Type B pancreatic cell (in vitro differentiated cells): ENCODE results near the gene C19orf38. TPM values are rescaled to one million over a fixed set of nuclear protein-coding genes. Genes with fewer than 3 reads are reported as not detected.

Source experiments
- DNase-seq: peaks from one replicate; pipeline ENCODE4 v3.0.0; 2021; ENCODE audit warnings: mixed read lengths; ENCODE audit not compliant: unreplicated experiment; ENCODE audit errors: extremely low spot score
- H3K27ac Mint-ChIP-seq: 2 replicates; pipeline ENCODE4 v1.8.0; 2021; ENCODE audit warnings: mild to moderate bottlenecking, mixed read lengths
- H3K27me3 Mint-ChIP-seq: 2 replicates; pipeline ENCODE4 v1.8.0; 2021; ENCODE audit warnings: mixed read lengths
- H3K36me3 Mint-ChIP-seq: 2 replicates; pipeline ENCODE4 v1.8.0; 2021; ENCODE audit warnings: mixed read lengths
- H3K4me1 Mint-ChIP-seq: one replicate; pipeline ENCODE4 v1.8.0; 2021; ENCODE audit warnings: mixed read lengths; ENCODE audit not compliant: unreplicated experiment
- H3K4me3 Mint-ChIP-seq: 2 replicates; pipeline ENCODE4 v1.8.0; 2021; ENCODE audit warnings: mild to moderate bottlenecking, mixed read lengths
- H3K9me3 Mint-ChIP-seq: 2 replicates; pipeline ENCODE4 v1.8.0; 2021; ENCODE audit warnings: mixed read lengths
- total RNA-seq: library from RNA; stranded (reverse); gene quantifications from 2 replicates; pipeline ENCODE4 v1.2.1, GENCODE V29; 2021; ENCODE audit warnings: low replicate concordance
- TF ChIP-seq, protein P1 (sequence below): fragments of 200-600 bp; sonication (generic); conservative IDR thresholded peaks from 2 replicates; pipeline ENCODE4 v1.5.0; 2021; ENCODE audit warnings: antibody characterized with exemption, mild to moderate bottlenecking

The C19orf38 gene
- total RNA-seq, 1 donor from 2014 or later, result 1.1 TPM

DNA sequence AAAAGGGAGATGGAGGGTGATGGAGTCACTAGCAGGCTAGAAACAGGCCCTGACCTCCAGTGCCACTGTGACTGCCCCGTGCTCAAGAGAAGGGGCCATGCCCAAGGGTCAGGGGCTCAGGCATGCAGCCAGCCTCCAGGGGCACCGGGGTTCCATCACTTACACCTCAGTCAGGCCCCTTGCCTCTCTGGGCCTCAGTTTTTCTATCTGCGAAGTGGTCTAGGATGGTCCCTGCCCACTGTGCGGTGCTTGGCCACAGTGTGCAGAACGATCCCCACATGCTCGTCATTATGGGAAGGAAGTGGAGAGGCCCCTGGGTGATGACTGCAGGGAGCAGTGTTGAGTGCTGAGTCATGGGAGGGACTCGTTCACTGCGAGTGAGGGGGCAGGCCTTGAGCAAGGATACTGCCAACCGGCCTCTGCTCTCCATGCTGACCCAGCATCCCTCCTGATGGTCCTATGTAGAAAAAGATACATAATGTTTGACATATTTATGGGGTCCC is 35.3 kb upstream of the C19orf38 start:
- H3K9me3 Mint-ChIP-seq, result peaks cover 4% of the 10 kb centered on the region
- no peak overlapping the region for H3K4me3 Mint-ChIP-seq
- peaks cover 13% of the 10 kb centered on the region for H3K4me1 Mint-ChIP-seq
- DNase-seq, result no peak
- H3K27ac Mint-ChIP-seq, result peak overlapping the region; percentile 53
- H3K27me3 Mint-ChIP-seq, result no peaks in the 10 kb centered on the region
- TF ChIP-seq, protein P1, sequence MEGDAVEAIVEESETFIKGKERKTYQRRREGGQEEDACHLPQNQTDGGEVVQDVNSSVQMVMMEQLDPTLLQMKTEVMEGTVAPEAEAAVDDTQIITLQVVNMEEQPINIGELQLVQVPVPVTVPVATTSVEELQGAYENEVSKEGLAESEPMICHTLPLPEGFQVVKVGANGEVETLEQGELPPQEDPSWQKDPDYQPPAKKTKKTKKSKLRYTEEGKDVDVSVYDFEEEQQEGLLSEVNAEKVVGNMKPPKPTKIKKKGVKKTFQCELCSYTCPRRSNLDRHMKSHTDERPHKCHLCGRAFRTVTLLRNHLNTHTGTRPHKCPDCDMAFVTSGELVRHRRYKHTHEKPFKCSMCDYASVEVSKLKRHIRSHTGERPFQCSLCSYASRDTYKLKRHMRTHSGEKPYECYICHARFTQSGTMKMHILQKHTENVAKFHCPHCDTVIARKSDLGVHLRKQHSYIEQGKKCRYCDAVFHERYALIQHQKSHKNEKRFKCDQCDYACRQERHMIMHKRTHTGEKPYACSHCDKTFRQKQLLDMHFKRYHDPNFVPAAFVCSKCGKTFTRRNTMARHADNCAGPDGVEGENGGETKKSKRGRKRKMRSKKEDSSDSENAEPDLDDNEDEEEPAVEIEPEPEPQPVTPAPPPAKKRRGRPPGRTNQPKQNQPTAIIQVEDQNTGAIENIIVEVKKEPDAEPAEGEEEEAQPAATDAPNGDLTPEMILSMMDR, result no peak
- peaks cover 30% of the 10 kb centered on the region for H3K36me3 Mint-ChIP-seq

DNA sequence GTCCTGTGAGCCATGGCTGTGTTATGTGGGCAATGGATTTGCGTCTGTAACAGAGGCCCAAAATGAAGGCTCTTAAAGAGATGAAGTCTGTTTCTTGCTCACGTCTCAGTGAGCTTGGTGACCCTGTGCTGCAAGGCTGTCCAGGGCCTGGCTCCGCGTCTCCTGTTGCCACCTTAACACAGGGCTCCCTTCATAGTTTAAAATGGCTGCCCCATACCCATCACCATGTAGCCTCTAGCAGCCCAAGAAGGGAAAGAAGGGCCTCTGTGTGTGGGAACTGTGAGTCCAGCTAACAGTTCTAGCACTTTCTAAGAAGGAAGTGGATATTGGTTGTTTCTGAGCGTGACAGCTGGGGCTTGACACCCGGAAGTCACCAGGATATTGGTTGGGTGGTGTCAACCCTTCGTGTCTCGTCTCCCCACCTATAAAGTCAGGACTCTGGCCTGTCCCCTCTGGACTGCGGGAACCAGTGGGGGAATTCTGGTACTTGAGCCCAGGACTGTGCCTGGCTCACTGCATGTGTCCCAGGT is 33.1 kb upstream of the C19orf38 start:
- H3K9me3 Mint-ChIP-seq, result no peaks in the 10 kb centered on the region

DNA sequence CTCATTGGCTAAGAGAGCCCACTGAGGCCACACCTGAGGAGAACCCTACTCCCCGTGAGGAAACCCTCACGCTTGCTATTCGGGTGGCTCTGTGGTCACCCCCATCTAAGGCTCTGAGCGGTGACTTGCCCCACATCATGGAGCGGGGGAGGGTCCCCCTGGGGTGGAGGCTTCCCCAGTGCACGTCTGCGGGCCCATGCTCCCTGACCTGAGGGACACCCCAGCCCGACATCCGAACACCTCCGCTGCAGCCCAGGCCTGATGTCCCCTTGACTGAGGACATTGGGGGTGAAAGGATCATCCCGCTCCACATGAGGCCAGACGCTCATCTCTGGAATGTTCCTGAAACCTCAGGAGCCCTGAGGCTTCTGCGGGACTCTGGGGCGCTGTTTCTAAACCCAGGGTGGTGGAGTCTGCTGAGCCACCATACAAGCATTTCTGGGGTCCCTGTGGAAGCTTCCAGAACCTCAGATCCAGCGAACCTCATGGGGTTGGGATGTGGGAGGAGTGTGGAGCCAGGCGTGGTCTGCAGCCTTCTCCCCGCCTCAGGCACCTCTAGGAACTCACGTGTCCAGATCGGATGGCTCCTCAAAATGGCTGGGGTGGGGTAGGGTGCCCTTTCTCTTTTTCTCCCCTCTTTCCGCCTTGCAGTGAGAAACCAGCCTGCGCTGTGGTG is 32.1 kb upstream of the C19orf38 start:
- Mint-ChIP-seq H3K9me3 (no peaks in the 10 kb centered on the region), H3K4me3 (peak overlapping the region; percentile 82), H3K4me1 (peaks cover 6% of the 10 kb centered on the region), H3K27me3 (no peaks in the 10 kb centered on the region), H3K36me3 (peaks cover 28% of the 10 kb centered on the region), H3K27ac (peak overlapping the region; percentile 59)
- TF ChIP-seq, protein P1, result no peak
- DNase-seq, result no peak

More for the DNA sequence above, 33.1 kb upstream of the C19orf38 start:
- Mint-ChIP-seq H3K4me3 (no peak overlapping the region), H3K36me3 (peaks cover 21% of the 10 kb centered on the region), H3K4me1 (peaks cover 6% of the 10 kb centered on the region), H3K27ac (no peak overlapping the region), H3K27me3 (no peaks in the 10 kb centered on the region)
- DNase-seq, result no peak
- TF ChIP-seq, protein P1, result no peak

DNA sequence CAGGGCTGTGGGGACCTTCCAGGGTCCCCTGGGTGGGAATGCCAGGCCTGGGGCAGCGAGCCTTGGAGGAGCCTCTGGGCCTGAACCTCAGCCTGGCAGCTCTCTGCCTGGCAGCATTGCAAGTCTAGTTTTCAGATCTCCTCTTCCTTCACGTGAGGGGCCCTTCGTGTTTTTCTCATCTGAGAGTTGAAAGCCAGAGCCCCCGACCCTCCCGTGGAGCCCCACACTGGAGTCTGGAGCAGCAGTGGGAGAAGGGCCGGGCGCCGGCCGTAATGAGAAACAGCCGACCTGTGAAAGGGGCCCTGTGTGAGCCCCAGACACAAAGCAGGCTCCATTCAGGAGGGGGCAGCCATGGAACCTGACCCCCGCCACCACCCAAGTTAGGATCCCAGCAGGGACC is 31.5 kb upstream of the C19orf38 start:
- no peak for DNase-seq
- H3K4me1 Mint-ChIP-seq, result peaks cover 6% of the 10 kb centered on the region
- H3K9me3 Mint-ChIP-seq, result no peaks in the 10 kb centered on the region
- H3K27me3 Mint-ChIP-seq, result no peaks in the 10 kb centered on the region
- peaks cover 29% of the 10 kb centered on the region for H3K36me3 Mint-ChIP-seq
- TF ChIP-seq, protein P1, result no peak
- H3K4me3 Mint-ChIP-seq, result peak overlapping the region; percentile 82
- H3K27ac Mint-ChIP-seq, result peak overlapping the region; percentile 59

DNA sequence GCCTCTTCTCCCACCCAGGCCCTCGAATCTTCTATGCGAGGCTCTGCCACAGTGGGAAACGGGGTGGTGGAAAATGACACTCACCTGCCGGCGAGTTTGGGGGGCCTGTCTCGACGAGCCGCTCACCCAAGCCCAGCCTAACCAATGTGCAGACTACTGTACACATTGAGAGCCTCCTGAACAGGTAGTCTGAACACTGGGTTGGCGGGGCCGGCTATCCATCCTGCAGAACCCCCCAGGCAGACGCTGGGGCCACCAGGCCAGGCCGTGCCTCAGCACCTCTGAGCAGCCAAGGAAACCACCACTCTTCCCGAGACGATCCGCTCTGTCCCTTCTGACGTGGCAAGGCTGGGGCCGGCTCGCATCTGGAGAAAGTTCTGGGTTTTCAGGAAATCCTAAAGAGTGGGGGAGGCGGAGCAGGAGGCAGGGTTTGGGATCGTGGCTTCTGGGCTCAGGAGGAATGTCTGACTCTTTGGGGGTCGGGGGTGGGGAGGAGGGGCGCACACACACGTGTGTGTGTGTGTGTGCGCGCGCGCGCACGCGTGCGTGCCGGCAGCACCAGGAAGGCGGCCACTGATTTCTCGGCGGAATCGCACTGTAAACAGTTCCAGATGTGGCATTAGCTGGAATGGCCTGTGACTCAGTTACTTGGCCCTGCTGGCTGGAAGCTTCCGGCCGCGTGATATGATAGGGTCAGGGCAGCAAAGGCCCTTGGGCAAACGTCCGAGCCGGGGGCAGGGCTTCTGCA is 30.8 kb upstream of the C19orf38 start:
- DNase-seq, result no peak
- peaks cover 29% of the 10 kb centered on the region for H3K36me3 Mint-ChIP-seq
- peaks cover 6% of the 10 kb centered on the region for H3K4me1 Mint-ChIP-seq
- H3K27ac Mint-ChIP-seq, result peak overlapping the region; percentile 67
- no peaks in the 10 kb centered on the region for H3K27me3 Mint-ChIP-seq
- TF ChIP-seq, protein P1, result no peak
- H3K9me3 Mint-ChIP-seq, result no peaks in the 10 kb centered on the region
- peak overlapping the region; percentile 82 for H3K4me3 Mint-ChIP-seq
